Activated T-helper 2 cell treated with anti-CD3 and anti-CD28 coated beads, Interferon-gamma antibody, Interleukin-2, Interleukin-4, amounts not matched to agents 10 μg/mL and 5 μg/mL and 100 μg/mL, durations not matched to agents 14 hours and 24 hours and 36 hours (primary cell): Measurements from ENCODE around the gene TRIM45. TPM values are rescaled to one million over a fixed set of nuclear protein-coding genes. Genes with fewer than 3 reads are reported as not detected.
A peak's percentile ranks its signal among the peaks of the same experiment; 100 is the strongest.

Experiments used
- DNase-seq: peaks from one replicate; pipeline ENCODE4 v3.0.0; 2021; ENCODE audit warnings: low spot score
- H3K27ac Mint-ChIP-seq: one replicate; pipeline ENCODE4 v1.8.0; 2021; ENCODE audit warnings: mixed read lengths
- H3K27me3 Mint-ChIP-seq: one replicate; pipeline ENCODE4 v1.8.0; 2021; ENCODE audit warnings: low read depth, mixed read lengths
- H3K36me3 Mint-ChIP-seq: one replicate; pipeline ENCODE4 v1.8.0; 2021; ENCODE audit warnings: low read depth, mixed read lengths
- H3K4me1 Mint-ChIP-seq: one replicate; pipeline ENCODE4 v1.8.0; 2021; ENCODE audit warnings: low read depth, mixed read lengths
- H3K4me3 Mint-ChIP-seq: one replicate; pipeline ENCODE4 v1.8.0; 2021; ENCODE audit warnings: low read depth, mild to moderate bottlenecking, moderate library complexity, mixed read lengths
- H3K9me3 Mint-ChIP-seq: one replicate; pipeline ENCODE4 v1.8.0; 2021; ENCODE audit warnings: mixed read lengths
- intact Hi-C: fragments of 100-400 bp; cut with micrococcal nuclease; formaldehyde crosslinking; loops from one replicate; pipeline ENCODE4 v1.15.1; 2023
- total RNA-seq: library from RNA; stranded (reverse); gene quantifications from 2 replicates; pipeline ENCODE4 v1.2.3, GENCODE V29; 2022

TRIM45 gene
- total RNA-seq, 1 donor from 2014 or later = 1.8 TPM

GRCh38 chr1:117093091-117093534, 28.4 kb downstream of the TRIM45 start:
- no peak for DNase-seq
- intact Hi-C loops = no loop called here
- peaks cover 16% of the 10 kb centered on the region for H3K4me1 Mint-ChIP-seq
- H3K9me3 Mint-ChIP-seq = no peaks in the 10 kb centered on the region
- no peak overlapping the region for H3K4me3 Mint-ChIP-seq
- H3K27ac Mint-ChIP-seq = peak overlapping the region; percentile 44
- no peaks in the 10 kb centered on the region for H3K27me3 Mint-ChIP-seq
- H3K36me3 Mint-ChIP-seq = peaks cover 82% of the 10 kb centered on the region

DNA sequence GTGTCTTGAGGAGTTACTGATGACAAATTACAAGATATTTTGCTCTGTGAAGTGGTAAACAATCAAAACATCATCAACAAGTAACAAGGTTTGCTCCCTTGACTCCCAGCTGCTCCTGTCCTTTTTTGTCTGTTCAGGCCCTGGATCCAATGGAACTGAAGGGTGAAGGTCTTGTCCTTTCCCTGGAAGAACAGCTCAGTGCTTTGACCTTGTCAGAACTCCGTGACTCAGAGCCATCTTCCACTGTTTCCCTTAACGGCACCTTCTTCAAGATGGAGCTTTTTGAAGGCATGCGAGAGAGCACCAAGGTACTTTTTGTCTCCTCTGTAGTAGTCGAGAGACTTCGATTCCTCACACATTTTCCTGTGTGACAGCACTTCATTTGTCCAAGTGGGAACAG, 29.0 kb downstream of the TRIM45 start:
- no peaks in the 10 kb centered on the region for H3K9me3 Mint-ChIP-seq
- no peak for DNase-seq
- H3K4me1 Mint-ChIP-seq = peaks cover 16% of the 10 kb centered on the region
- H3K27me3 Mint-ChIP-seq = no peaks in the 10 kb centered on the region
- H3K4me3 Mint-ChIP-seq = no peak overlapping the region
- peaks cover 82% of the 10 kb centered on the region for H3K36me3 Mint-ChIP-seq
- H3K27ac Mint-ChIP-seq = peak overlapping the region; percentile 12
- intact Hi-C loops = no loop called here

- Mint-ChIP-seq H3K9me3 (no peaks in the 10 kb centered on the region), H3K36me3 (peaks cover 78% of the 10 kb centered on the region), H3K27ac (no peak overlapping the region), H3K4me1 (peaks cover 16% of the 10 kb centered on the region), H3K27me3 (no peaks in the 10 kb centered on the region), H3K4me3 (no peak overlapping the region)
- DNase-seq = no peak
- intact Hi-C loops = no loop called here
These were observed 31.6 kb downstream of the TRIM45 start for GRCh38 chr1:117089996-117090395.

GRCh38 chr1:117087686-117088085, 33.9 kb downstream of the TRIM45 start:
- no peak for DNase-seq
- H3K36me3 Mint-ChIP-seq = peaks cover 76% of the 10 kb centered on the region

GRCh38 chr1:117084231-117084630, 37.3 kb downstream of the TRIM45 start:
- Mint-ChIP-seq H3K4me1 (peaks cover 10% of the 10 kb centered on the region), H3K4me3 (no peak overlapping the region), H3K36me3 (peaks cover 73% of the 10 kb centered on the region), H3K27me3 (no peaks in the 10 kb centered on the region), H3K27ac (no peak overlapping the region), H3K9me3 (no peaks in the 10 kb centered on the region)
- no peak for DNase-seq
- intact Hi-C loops = no loop called here

More at GRCh38 chr1:117087686-117088085, 33.9 kb downstream of the TRIM45 start:
- no peaks in the 10 kb centered on the region for H3K9me3 Mint-ChIP-seq
- no peak overlapping the region for H3K27ac Mint-ChIP-seq
- no peak overlapping the region for H3K4me3 Mint-ChIP-seq
- H3K27me3 Mint-ChIP-seq = no peaks in the 10 kb centered on the region
- intact Hi-C loops = no loop called here
- peaks cover 12% of the 10 kb centered on the region for H3K4me1 Mint-ChIP-seq

- peaks cover 88% of the 10 kb centered on the region for H3K36me3 Mint-ChIP-seq
- no peak for DNase-seq
- H3K4me3 Mint-ChIP-seq = no peak overlapping the region
- H3K9me3 Mint-ChIP-seq = no peaks in the 10 kb centered on the region
- peaks cover 29% of the 10 kb centered on the region for H3K4me1 Mint-ChIP-seq
- H3K27ac Mint-ChIP-seq = no peak overlapping the region
- no peaks in the 10 kb centered on the region for H3K27me3 Mint-ChIP-seq
- intact Hi-C loops = loop anchor here (5.0 to 10.0 kb wide), 2 partner anchors 455 to 952 kb away; no protein-coding TSS in a partner anchor
These were observed 41.8 kb downstream of the TRIM45 start for GRCh38 chr1:117079737-117080136.

- Mint-ChIP-seq H3K36me3 (peaks cover 88% of the 10 kb centered on the region), H3K9me3 (no peaks in the 10 kb centered on the region), H3K4me1 (peaks cover 19% of the 10 kb centered on the region), H3K27me3 (no peaks in the 10 kb centered on the region), H3K4me3 (no peak overlapping the region), H3K27ac (peak overlapping the region; percentile 70)
- DNase-seq = no peak
- intact Hi-C loops = loop anchor here (1.0 to 10.0 kb wide), 3 partner anchors 15 to 950 kb away; no protein-coding TSS in a partner anchor
These were observed 44.3 kb downstream of the TRIM45 start for GRCh38 chr1:117077267-117077666.

DNA sequence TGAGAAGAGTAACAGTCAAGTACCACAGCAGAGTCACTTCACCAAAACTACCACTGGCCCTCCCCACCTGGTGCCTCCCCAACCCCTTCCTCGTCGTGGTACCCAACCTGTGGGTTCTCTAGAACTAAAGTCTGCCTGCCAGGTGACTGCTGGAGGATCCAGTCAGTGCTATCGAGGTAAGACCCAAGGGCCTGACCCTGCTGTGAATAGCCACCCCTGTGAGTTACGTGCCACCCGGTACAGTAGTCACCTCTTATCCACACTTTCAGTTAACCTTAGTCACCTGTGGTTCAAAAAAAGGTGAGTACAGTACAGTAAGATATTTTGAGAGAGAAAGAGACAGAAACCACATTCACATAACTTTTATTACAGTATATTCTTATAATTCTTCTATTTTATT, 44.9 kb downstream of the TRIM45 start:
- no peak for DNase-seq
- Mint-ChIP-seq H3K4me1 (peaks cover 23% of the 10 kb centered on the region), H3K27ac (peak overlapping the region; percentile 13), H3K9me3 (no peaks in the 10 kb centered on the region), H3K36me3 (peaks cover 85% of the 10 kb centered on the region), H3K4me3 (no peak overlapping the region), H3K27me3 (no peaks in the 10 kb centered on the region)
- intact Hi-C loops = loop anchor here (1.0 to 10.0 kb wide), 3 partner anchors 14 to 949 kb away; no protein-coding TSS in a partner anchor

DNA sequence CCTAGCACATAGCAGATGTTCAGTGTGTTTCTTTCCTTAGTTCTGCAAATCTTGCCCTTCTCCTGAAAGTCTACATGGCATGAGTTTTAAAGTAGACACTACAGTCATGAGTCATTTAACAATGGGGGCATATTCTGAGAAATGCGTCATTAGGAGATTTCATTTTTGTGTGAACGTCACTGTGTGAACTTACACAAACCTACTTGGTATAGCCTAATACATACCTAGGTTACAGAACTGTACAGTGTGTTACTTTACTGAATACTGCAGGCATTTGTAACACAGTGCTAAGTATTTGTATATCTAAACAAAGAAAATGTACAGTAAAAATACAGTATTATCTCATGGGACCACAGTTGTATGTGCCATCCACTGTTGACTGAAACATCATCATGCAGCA, 51.4 kb downstream of the TRIM45 start:
- Mint-ChIP-seq H3K27me3 (no peaks in the 10 kb centered on the region), H3K36me3 (peaks cover 70% of the 10 kb centered on the region), H3K4me3 (no peak overlapping the region), H3K9me3 (no peaks in the 10 kb centered on the region), H3K27ac (no peak overlapping the region), H3K4me1 (peaks cover 37% of the 10 kb centered on the region)
- DNase-seq = no peak
- intact Hi-C loops = loop anchor here (10.0 kb wide), 1 partner anchor 465 kb away; no protein-coding TSS in a partner anchor

DNA sequence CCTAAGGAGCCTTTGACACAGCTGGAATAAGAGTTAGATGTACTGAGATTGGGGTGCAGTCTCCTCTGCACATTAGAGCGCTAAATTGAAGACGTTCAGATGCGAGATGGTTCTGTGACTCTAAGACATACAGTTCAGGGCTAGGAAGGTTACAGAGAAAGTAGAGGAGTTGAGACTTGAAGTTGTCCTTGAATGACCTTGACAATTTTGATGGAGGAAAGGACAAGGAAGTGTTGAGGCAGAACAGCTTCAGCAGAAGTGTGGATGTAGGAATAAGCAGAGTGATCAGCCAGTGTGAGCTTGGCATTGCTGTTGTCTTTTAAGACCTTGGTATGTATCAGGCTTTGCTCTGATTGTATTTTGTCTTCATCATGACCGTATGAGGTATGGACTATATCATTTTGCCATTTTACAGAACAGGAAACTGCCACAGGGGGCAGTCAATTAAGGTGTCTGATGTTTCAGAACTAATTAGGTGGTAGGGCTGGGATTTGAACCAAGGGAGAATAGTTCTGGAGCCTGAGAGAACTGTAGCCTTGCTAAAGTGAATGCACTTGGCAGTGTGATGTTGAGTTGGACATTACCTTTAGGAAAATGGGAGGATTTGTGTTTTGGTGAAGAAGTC, 52.2 kb downstream of the TRIM45 start:
- no peaks in the 10 kb centered on the region for H3K9me3 Mint-ChIP-seq
- H3K27ac Mint-ChIP-seq = peak overlapping the region; percentile 1
- intact Hi-C loops = loop anchor here (10.0 kb wide), 1 partner anchor 825 kb away; no protein-coding TSS in a partner anchor
- no peak for DNase-seq
- no peaks in the 10 kb centered on the region for H3K27me3 Mint-ChIP-seq
- peaks cover 68% of the 10 kb centered on the region for H3K36me3 Mint-ChIP-seq
- H3K4me1 Mint-ChIP-seq = peaks cover 36% of the 10 kb centered on the region
- no peak overlapping the region for H3K4me3 Mint-ChIP-seq

- intact Hi-C loops = loop anchor here (1.0 to 10.0 kb wide), 2 partner anchors 60 to 826 kb away; no protein-coding TSS in a partner anchor
- Mint-ChIP-seq H3K4me1 (peaks cover 43% of the 10 kb centered on the region), H3K4me3 (no peak overlapping the region), H3K9me3 (no peaks in the 10 kb centered on the region), H3K27me3 (no peaks in the 10 kb centered on the region), H3K27ac (no peak overlapping the region), H3K36me3 (peaks cover 68% of the 10 kb centered on the region)
- DNase-seq = no peak
These were observed 53.0 kb downstream of the TRIM45 start for GRCh38 chr1:117068580-117068979.

DNA sequence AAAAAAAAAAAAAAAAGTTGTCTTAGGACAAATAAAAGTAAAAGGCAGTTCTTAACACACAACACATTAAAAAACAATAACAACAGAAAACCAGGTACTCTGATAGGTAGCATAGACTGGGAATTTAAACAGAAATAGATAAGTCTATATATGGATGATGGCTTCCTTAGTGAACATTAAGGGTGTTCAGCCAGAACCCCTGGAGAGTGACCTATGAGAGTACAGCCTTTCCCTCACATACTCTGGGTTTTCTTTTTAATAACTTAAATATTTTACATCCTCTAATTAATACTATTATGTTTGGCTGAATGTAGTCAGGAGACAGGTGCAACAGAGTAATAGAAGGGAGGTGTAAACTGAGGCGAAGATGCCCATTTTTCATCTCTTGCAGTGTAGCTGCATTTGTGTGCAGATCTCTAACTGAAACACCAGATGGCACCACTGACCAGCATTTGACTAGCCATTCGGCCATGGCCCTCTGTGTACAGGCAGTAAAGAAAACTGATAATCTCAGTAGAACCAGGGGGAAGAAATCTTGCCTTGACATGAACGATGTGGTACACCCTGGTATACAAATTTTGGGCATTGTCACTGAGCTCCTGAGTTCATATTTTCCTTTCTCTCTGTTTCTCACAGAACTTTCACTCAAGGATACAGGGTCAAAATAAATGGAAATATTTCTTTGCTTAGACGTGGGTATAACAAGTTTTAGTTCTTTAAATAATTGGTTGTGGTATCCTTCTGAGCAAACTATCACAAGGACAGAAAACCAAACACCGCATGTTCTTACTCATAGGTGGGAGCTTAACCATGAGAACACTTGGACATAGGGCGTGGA, 53.8 kb downstream of the TRIM45 start:
- Mint-ChIP-seq H3K27ac (no peak overlapping the region), H3K36me3 (peaks cover 67% of the 10 kb centered on the region), H3K4me1 (peaks cover 48% of the 10 kb centered on the region), H3K27me3 (no peaks in the 10 kb centered on the region), H3K9me3 (no peaks in the 10 kb centered on the region), H3K4me3 (no peak overlapping the region)
- no peak for DNase-seq
- intact Hi-C loops = loop anchor here (1.0 to 10.0 kb wide), 3 partner anchors 27 to 827 kb away; no protein-coding TSS in a partner anchor

GRCh38 chr1:117066367-117066766, 55.2 kb downstream of the TRIM45 start:
- Mint-ChIP-seq H3K4me3 (no peak overlapping the region), H3K27me3 (no peaks in the 10 kb centered on the region), H3K27ac (no peak overlapping the region), H3K9me3 (no peaks in the 10 kb centered on the region), H3K36me3 (peaks cover 74% of the 10 kb centered on the region), H3K4me1 (peaks cover 58% of the 10 kb centered on the region)
- intact Hi-C loops = loop anchor here (10.0 kb wide), 1 partner anchor 828 kb away; no protein-coding TSS in a partner anchor
- no peak for DNase-seq
